UCSD-AML1 (cell line): ENCODE data around the gene ABI3BP.

Source experiments
- DNase-seq: peaks from one replicate; lab custom pipeline; 2025; ENCODE audit not compliant: unreplicated experiment; lab: John Stamatoyannopoulos, UW

ABI3BP gene

DNA sequence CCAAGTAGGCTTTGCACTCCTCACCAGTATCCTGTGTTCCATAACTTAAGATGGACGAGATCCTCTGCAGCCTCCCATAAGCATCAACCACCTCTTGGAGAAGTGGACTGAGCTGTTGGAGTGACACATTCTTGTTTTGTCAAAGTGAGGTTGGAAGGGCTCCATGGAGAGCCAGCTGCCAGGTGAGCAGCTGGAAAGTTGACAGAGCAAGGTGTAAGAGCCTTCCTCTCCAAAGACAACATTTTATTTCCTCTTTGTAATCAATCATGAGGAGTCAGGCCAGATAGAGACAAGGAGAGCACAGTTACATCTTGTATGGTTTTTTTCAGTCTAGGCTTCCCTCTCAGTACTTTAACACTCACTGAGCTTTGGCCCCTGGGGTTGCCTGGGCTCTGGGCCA, 5.1 kb downstream of the ABI3BP start:
- no peak for DNase-seq

DNA sequence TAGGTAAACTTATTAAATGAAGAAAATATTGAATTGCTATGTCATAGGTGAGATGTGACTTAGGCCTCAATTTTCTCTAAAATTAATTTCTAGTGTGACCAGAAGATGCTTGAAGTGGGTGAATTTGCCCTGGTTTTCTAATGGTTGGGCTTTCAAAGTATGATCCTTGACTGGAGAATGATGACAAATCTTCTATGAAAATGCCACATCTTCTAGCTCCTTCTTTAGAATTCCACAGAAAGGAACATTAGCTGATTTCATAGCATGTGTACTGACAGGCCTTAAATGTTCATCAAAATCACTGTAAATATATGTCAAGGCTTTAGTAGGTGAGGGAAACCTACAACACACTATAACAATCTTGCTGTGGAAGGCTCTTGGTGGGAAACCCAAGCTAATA, 8.9 kb downstream of the ABI3BP start:
- DNase-seq, result no peak

DNA sequence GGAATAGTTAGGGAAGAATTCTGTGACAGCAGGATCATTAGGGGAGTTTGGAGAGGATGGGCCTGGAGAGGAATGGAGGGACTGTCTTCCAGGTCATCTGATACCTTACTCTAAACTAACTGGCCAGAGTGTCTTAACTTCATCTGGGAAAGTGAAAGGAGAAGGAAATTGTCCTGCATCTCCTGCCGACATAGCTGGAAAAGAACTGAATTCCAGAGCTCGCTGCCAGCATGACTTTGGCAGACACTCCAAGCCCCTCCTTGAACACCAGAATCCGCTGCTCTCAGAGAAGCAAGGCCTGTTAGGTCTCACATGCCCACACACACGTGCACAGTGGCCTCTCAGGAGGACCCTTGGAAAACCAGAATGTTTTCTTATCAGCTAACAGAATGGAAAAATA, 10.5 kb downstream of the ABI3BP start:
- DNase-seq, result no peak

DNA sequence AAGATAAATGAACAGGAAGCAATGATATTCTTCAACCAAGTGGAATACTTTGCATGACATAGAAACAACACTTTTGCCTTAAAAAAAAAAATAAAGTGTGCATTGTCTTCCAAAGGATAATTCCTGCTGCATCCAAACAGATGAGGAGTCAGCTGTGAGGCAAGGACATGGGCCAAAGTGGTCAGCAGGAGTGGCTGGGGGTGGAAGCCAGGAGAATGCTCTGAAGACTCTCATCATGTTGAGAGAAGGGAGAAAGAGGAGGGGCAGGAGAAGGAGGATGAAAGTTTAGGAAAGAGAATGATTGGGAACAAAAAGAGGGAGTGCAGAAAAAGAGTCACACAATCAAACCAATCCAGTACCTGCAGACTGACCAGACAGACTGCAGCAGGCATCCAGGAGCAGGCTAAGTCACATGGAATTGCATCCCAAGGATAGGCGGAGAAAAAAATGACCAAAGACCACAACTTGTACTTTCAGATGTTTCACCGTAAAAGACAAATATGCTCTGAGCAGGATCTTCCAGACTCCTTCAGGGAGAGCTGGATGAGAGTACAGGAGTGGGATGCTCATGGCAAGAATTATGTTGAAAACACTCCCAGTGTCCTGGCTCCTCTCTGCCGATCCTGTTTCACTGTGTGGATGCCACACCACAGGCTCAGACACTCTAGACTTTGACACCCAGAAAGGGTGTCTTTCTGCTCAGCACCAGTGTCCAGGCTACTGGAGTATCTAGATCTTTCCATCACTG, 11.9 kb downstream of the ABI3BP start:
- DNase-seq, result no peak

DNA sequence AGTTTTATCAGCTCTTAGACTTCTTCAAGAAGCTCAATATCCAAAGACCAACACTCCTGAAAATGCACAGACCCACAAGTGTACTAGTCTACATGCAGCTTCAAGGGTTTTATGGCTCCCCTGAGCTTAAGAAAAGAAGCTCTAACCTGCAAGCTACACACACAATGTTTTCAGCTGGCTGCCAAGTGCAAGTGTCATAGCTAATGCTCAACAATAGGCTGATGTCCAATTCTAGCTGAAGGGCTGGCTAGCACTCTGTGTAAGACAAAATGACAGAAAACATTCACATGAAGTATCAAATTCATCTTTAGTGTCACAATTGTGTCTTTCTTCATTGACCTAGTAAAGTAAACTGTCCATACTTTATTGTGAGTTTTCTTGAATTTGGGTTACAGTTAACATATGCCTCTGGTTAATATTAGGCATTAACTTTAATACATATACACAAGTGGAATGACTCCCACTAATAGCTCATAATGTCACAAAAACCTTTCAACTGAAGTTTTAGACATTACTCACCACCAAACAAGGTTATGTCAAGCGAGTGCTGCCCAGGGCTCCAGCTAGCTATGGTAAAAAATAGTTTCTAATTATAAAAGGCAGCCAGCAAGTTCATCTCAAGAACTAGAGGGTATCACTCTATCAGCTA, 15.1 kb downstream of the ABI3BP start:
- DNase-seq, result no peak

DNA sequence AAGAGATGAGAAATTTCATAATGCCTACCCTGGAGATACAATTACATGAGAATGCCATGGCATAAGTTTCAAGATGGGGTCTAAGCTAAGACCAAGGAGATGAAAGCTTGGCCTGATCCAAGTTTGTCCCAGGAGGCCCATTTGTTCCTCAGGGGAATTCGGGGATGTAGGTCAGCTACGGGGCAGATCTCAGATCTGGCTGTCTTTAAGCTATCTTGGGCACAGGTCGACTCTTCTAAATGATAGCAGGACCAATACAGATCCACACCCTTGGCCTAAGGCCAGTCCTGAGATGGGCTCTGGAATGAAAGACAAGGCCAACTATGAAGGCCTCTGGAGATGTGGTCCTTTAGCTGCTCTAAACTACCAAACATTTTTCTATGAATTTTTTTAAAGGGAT, 16.6 kb downstream of the ABI3BP start:
- no peak for DNase-seq

DNA sequence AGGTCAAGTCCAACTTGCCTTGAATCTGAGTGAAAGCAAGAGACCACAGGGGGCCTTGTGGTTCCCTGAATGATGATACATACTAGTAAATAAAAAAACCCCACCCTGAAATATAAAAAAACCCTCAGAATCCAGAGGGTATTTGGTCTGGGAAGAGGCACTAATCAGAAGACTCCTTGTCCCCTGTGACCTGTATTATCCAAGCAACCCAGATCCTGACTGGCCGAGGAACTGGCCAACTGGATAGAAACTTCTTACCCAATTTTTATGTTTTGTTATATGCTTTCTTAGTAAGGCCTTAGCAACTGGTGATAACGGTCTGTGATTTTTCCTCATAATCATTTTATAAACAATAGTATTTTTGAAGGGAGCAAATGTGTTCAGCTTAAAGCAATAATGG, 17.5 kb downstream of the ABI3BP start:
- no peak for DNase-seq

DNA sequence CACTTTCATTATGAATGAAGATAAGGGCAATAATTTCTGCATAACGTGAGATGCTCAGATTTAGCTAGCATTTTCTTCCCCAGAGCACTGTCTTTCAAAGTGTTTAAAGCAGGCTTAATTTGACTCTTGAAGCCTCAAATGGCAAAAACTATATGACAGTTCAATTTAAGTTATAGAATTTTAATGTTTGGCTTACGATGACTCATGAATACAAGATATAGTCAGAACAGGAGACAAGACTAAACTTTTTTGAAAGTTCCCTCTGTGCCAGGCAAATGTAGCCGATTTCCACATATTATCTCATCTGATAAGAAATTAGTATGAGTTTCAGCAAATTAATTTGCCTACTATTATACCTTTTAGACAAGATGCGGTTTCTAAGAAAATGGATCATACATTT, 19.6 kb downstream of the ABI3BP start:
- DNase-seq, result no peak

DNA sequence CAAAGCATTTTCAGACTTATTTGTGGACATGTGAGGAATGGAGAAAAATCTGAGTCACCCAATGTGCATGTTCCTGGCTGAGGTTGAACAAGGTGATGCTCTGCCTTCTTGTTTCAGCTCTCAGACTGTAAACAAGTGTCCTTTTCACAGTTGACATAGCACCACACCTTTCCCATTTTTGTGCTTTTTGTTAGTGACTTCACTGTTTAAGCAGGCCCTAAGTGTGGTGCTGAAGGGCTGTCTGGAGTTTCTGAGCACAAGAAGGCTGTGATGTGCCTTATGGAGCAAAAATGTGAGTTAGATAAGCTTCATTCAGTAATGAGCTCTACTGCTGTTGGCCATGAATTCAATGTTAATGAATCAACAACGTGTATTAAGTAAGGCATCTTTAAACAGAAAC, 20.4 kb downstream of the ABI3BP start:
- no peak for DNase-seq

DNA sequence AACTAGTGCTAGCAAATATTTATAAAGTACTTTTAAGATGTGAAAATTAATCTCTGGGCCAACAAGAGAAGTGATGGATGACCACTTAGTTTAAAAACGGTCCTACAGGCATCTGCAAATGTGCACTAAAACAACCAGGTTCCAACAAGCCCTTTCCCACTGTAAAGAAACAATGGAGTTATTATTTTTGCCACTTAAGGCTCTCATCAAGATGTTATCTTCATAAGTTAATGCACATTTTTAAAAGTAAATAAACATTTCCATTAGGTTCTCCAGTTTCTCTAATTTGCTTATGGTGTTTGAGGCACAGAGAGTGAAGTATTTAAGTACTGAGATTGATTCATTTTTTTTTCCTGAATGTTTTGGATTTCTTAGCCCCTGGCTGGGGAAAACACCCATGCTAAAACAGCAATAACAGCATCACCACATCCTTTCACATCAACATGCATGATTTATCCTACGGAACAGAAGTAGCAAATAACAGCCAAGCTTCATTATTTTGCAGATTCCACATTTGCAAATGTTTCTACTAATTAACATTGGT, 20.8 kb downstream of the ABI3BP start:
- no peak for DNase-seq

DNA sequence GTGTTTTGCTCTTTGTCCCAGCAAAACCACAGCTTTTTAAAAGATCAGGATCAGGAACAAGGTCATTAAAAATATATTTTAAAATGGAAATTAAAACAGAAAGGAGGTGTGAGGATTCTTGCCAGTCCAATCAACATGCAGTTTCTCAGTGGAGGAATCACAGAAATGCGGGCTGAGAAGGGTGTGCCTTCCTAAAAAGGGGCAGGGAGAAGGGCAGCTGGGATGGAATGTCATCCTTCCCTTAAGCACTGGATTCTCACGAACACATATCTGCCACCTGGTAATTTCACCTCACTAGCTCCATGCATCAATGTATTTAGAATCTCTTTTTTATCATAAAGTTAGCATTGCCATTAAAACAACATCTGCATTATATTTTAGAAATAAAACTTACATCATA, 21.4 kb downstream of the ABI3BP start:
- no peak for DNase-seq

DNA sequence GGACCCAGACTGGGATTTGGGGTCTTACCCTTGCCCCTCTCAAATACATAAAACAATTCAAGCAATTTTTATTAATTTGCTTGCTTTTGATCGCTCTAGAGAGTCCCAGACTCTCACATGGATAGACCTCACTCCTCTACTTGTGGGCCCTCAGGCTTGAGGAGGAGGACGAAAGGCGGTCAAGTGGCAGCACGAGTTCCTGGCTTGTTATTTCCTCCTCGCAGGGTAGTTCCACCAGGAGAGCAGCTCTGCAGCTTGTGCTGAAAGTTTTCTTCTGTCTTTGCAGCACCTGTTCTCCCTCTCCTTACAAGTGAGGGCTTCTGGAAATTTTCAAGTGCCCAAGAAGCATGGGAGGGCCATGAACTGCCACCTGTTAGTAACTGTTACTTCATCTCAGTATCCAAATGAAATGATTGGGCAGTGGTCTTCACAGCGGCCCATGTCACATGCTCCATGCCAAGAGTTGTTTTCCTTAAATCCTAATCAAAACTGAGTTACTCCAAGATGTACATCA, 22.7 kb downstream of the ABI3BP start:
- DNase-seq, result no peak

DNA sequence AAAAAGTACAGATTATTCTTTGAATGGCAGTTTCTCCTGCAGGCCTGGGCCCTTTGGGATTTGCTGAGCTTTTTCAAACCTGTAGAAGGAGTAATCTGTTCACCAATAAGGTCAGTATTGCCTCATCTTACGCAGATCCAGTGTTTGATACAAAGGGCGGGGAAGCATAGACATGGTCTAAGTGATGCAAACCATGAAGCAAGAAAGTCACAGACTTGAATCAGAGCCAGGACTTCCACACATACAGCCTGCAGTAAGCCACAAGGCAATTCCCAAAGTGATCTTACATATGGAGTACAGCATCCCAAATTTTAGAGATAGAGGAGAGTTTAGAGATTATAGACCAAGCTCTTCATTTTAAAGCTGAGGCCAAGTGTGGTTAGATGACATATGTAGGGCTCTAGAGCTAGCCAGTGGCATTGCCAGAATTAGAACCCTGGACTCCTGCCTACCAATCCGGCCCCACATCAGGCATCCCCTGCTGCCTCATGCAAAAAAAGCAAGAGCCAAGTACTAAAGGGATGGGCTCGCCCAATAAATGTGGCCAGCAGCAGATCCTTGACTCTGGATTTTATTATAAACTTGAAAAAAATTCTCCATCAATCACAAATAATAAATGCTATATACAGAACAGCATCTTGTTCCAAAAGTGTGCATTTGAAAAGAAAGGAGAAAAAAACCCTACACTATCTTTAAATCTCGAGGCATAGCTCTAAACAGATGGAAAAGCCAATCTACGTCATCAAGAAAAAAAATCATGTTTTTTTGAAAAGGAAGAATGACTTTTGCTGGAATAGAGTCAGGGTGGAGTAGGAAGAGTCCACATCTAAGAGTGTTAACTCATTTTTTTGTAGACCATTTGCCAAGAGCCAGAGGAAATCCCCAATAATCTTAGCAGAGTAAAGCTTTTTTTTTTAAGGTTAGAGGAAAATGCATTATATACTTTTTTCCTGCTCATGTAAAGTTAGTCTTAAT, 24.0 kb downstream of the ABI3BP start:
- DNase-seq, result no peak

DNA sequence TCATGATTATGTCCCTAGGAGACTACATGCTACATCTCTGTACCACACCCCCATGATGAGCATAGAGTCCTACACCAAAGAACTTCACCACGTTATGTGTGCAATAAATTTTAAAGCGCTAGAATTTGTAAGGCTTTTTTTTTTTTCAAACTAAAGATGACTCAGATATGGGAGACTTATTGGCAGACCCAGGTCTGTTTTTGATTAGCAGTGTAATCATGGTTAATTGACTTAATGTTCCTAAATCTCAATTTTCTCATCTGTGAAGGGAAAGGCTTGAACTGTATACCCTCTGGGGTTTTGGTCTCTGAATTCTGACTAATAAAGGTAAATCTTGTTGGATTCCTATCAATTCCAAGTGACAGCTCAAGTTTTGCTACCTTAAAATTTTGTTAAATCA, 26.4 kb downstream of the ABI3BP start:
- no peak for DNase-seq

DNA sequence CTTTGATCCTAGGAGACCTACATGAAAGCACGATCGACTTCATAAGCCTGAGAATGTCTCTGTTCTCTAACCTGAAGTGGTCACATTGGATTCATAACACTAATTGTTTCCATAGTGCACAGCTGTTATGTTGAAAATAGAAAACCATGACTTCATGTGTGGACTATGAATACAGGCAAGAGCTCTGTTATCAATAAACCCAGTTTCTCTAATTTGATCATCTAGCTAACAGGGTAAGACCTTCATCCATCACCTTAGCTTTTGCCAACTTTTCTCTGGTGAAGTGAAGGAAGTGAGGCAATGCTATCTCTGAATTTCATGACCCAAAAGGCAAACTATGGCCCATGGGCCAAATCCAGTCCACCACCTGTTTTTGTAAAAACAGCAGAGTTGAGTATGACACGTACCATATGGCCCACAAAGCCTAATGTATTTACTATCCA, 27.2 kb downstream of the ABI3BP start:
- DNase-seq, result no peak

DNA sequence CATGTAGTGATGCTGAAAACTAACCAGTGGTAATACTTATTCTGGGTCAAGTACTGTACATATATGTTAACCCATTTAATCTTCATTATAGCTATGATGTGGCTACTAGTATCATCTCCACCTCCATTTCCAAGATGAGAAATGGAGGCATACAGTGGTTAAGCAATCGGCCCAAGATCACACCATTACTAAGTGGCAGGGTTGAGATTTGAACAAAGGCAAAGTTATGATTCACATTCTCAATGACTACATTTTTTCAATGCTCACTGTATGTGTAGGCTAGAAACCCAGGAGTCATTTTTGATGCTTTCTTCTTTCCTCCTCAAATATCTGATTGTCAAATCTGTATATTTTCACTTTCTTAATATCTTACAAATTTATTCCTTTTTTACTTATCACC, 30.2 kb downstream of the ABI3BP start:
- DNase-seq, result no peak

DNA sequence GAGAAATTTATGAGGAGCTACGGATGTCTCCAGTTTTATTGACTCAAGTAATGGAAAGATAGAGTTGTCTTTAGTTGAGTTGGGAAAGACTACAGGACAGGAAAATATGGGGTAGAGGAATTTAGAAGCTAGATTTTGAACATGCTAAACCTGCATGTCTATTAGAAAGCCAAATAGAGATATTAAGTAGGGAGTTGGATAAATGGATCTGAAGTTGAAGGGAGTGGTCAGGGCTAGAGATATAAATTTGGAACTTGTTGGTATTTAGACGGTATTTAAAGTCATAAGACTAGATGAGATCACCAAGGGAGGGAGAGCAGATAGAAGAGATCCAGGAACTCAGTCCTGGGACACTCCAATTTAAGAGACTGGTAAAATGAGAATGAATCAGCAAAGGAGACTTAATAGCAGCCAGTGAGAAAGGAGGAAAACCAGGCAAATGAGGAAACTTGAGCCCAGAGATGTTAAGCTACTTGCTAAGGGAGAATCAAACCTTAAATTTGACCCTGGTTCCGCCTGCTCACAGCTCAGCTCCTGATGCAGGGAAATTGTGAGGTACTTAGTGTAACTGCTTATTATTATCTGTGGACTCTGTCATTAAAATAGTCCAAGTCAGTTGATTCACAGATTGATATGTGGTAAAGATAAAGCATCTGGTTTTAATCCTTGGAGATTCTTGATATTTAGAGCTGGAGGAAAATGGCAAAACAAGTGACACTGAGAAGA, 35.8 kb downstream of the ABI3BP start:
- DNase-seq, result no peak

DNA sequence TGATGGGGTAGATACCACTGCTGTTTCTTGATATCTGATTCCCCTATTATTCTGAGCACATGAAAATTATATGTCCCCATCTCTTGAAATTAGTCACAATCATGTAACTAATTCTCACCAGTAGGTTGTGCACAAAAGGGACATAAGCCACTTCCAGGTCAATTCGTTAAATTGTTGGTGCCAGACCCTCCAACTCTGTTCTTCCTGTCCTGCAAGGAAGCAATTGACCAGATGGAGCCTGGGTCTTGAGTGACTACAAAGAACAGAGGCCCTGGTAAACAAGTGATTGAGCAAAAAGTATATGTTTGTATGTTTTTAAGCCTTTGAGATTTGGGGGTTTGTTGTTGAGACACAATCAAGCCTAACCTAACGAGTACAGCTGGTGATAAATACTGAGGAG, 36.9 kb downstream of the ABI3BP start:
- DNase-seq, result no peak

DNA sequence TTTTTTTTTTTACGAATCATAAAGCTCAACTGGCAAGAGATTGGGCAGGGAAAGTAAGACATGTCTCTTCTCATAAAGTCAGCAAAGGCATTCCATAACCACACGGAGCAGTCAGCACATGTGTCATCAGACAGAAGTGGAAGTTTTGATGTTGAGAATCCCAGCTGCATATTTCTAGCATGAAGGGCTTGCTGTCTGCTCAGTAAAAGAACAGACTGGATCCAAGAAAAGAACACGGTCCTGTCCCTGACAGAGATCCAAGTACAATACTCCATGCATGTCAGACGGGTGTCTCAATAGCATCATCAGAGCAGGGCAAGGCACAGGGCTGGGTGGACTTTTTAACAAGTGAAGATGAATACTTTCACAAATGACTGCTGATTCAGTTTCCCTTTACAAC, 38.2 kb downstream of the ABI3BP start:
- no peak for DNase-seq

DNA sequence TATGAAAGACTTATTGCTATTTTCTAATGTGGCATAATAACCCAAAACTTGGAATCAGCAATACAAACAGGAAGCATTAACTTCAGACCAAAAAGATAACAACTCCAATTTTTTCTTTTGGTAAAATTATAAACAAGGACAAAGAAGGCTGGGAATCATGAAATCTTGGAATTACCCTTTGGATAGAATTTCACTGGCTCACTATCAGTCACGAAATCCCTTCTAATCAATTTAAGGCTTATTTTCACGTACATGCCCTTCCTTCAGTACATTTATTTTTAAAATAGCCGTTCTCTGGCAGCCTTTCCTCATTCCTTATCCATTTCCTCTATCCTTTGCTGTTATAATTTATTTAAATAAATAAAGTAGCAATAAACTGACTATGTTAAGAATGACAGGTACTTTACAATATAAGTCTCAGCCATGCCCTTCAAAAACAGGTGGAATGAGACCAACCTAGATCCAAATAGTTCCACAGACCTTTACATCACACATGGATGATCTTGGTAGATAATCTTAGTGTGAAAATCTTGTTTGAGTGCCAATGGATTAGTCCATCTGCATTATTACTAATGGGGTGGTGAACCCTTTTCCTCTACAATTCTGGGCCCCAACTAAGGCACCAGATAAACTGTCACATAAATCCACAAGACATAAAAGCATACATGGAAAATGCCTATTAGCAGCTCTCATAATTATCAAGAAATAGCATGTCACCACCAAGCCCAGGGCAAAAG, 38.9 kb downstream of the ABI3BP start:
- DNase-seq, result no peak
